Measurements from ENCODE around the gene LUZP2.

LUZP2 gene

GRCh38 chr11:24808173-24808572 is 311.3 kb downstream of the LUZP2 start:
- H3K9ac ChIP-seq (ENCODE audit: low read depth, low read length), result no peak overlapping the region
- no peaks in the 10 kb centered on the region for H3K4me1 ChIP-seq (ENCODE audit: insufficient read depth, low read length)
- H3K36me3 ChIP-seq (ENCODE audit: insufficient read depth, low read length), result no peaks in the 10 kb centered on the region
- peaks cover 5% of the 10 kb centered on the region; the same call in 1 of the 2 replicates for H3K9me3 ChIP-seq (ENCODE audit: control insufficient read depth, insufficient read depth, low read length)

GRCh38 chr11:24819006-24819405 is 322.2 kb downstream of the LUZP2 start:
- Histone ChIP-seq H3K9ac (ENCODE audit: low read depth, low read length) (no peak overlapping the region), H3K4me1 (ENCODE audit: insufficient read depth, low read length) (no peaks in the 10 kb centered on the region), H3K9me3 (ENCODE audit: control insufficient read depth, insufficient read depth, low read length) (no peaks in the 10 kb centered on the region), H3K36me3 (ENCODE audit: insufficient read depth, low read length) (no peaks in the 10 kb centered on the region)

GRCh38 chr11:24819863-24820434 is 323.1 kb downstream of the LUZP2 start:
- no peaks in the 10 kb centered on the region for H3K4me1 ChIP-seq (ENCODE audit: insufficient read depth, low read length)
- no peak overlapping the region for H3K9ac ChIP-seq (ENCODE audit: low read depth, low read length)
- H3K9me3 ChIP-seq (ENCODE audit: control insufficient read depth, insufficient read depth, low read length), result no peaks in the 10 kb centered on the region
- no peaks in the 10 kb centered on the region for H3K36me3 ChIP-seq (ENCODE audit: insufficient read depth, low read length)

- Histone ChIP-seq H3K36me3 (ENCODE audit: insufficient read depth, low read length) (no peaks in the 10 kb centered on the region), H3K4me1 (ENCODE audit: insufficient read depth, low read length) (no peaks in the 10 kb centered on the region), H3K9ac (ENCODE audit: low read depth, low read length) (no peak overlapping the region), H3K9me3 (ENCODE audit: control insufficient read depth, insufficient read depth, low read length) (no peaks in the 10 kb centered on the region)
Measured at GRCh38 chr11:24820541-24820940, 323.7 kb downstream of the LUZP2 start.

DNA sequence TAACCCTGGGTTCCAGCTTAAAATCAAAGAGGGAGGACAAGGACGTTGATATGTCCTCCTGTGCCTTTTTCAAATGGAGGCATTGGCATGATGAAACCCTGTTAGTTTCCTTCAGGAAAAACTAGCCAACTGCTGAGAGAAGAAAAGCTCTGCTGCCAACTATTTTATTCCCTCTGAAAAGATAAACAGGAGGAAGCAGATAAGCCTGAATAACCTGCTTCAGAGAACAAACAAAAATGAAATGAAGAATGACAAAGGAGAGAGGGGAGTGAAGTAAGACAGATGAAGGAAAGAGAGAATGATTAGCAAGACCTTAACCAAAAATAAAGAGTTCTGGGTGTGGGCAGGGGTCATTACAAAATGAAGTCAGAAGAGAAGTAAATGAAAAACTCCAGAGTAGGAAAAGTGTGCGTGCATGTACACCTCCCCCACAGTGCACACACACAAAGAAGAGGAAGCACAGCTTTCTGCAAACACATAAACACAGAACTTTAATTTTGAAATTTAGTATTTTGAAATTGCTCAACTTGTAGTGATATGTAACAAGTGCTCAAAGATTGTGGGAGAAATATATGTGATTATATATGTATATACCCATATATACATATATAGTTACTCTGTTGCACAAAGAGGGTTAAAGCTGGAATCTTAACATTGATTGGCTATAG is 332.2 kb downstream of the LUZP2 start:
- no peaks in the 10 kb centered on the region for H3K36me3 ChIP-seq (ENCODE audit: insufficient read depth, low read length)
- no peak overlapping the region for H3K9ac ChIP-seq (ENCODE audit: low read depth, low read length)
- H3K9me3 ChIP-seq (ENCODE audit: control insufficient read depth, insufficient read depth, low read length), result no peaks in the 10 kb centered on the region
- H3K4me1 ChIP-seq (ENCODE audit: insufficient read depth, low read length), result peaks cover 5% of the 10 kb centered on the region; the same call in 1 of the 2 replicates

- no peaks in the 10 kb centered on the region for H3K36me3 ChIP-seq (ENCODE audit: insufficient read depth, low read length)
- H3K9me3 ChIP-seq (ENCODE audit: control insufficient read depth, insufficient read depth, low read length), result no peaks in the 10 kb centered on the region
- H3K9ac ChIP-seq (ENCODE audit: low read depth, low read length), result no peak overlapping the region
- H3K4me1 ChIP-seq (ENCODE audit: insufficient read depth, low read length), result peaks cover 4% of the 10 kb centered on the region; the same call in 1 of the 2 replicates
Measured at GRCh38 chr11:24833573-24833972, 336.7 kb downstream of the LUZP2 start.

DNA sequence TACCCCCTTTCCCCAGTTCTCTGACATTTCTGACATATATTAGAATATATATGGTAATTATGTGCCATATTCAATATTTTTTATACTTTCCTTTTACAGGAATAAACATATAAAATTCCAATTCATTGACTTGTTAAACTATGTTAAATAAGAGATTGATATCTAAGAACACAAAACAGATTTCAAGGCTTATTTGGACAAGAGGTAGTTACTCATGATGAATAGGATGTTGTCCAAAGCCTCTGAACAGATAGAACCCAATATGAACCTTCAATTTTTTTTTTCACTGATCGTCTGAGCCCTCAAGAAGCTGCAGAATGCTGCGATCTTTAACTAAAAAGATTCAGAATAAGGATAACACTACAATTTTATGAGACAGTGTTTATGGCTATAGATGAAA is 340.3 kb downstream of the LUZP2 start:
- Histone ChIP-seq H3K36me3 (ENCODE audit: insufficient read depth, low read length) (no peaks in the 10 kb centered on the region), H3K4me1 (ENCODE audit: insufficient read depth, low read length) (no peaks in the 10 kb centered on the region), H3K9ac (ENCODE audit: low read depth, low read length) (no peak overlapping the region), H3K9me3 (ENCODE audit: control insufficient read depth, insufficient read depth, low read length) (no peaks in the 10 kb centered on the region)

GRCh38 chr11:24842308-24842707 is 345.5 kb downstream of the LUZP2 start:
- Histone ChIP-seq H3K9ac (ENCODE audit: low read depth, low read length) (no peak overlapping the region), H3K4me1 (ENCODE audit: insufficient read depth, low read length) (no peaks in the 10 kb centered on the region), H3K36me3 (ENCODE audit: insufficient read depth, low read length) (no peaks in the 10 kb centered on the region), H3K9me3 (ENCODE audit: control insufficient read depth, insufficient read depth, low read length) (no peaks in the 10 kb centered on the region)

DNA sequence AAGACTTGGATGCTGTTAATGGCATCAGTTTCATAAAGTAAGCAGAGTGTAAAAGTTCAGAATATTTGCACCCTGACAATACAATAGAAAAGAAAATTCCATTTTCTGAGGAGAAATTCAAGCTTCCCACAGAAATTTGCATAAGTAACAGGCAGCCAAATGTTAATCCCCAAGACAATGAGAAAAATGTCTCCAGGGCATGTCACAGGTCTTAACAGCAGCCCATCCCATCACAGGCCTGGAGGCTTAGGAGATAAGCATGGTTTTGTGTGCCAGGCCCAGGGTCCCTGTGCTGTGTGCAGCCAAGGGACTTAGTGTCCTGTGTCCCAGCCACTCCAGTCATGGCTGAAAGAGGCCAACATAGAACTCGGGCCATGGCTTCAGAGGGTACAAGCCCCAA is 347.6 kb downstream of the LUZP2 start:
- no peaks in the 10 kb centered on the region for H3K4me1 ChIP-seq (ENCODE audit: insufficient read depth, low read length)
- no peaks in the 10 kb centered on the region for H3K36me3 ChIP-seq (ENCODE audit: insufficient read depth, low read length)
- no peaks in the 10 kb centered on the region for H3K9me3 ChIP-seq (ENCODE audit: control insufficient read depth, insufficient read depth, low read length)
- no peak overlapping the region for H3K9ac ChIP-seq (ENCODE audit: low read depth, low read length)

GRCh38 chr11:24848857-24849256 is 352.0 kb downstream of the LUZP2 start:
- Histone ChIP-seq H3K9ac (ENCODE audit: low read depth, low read length) (no peak overlapping the region), H3K4me1 (ENCODE audit: insufficient read depth, low read length) (no peaks in the 10 kb centered on the region), H3K36me3 (ENCODE audit: insufficient read depth, low read length) (no peaks in the 10 kb centered on the region), H3K9me3 (ENCODE audit: control insufficient read depth, insufficient read depth, low read length) (no peaks in the 10 kb centered on the region)

DNA sequence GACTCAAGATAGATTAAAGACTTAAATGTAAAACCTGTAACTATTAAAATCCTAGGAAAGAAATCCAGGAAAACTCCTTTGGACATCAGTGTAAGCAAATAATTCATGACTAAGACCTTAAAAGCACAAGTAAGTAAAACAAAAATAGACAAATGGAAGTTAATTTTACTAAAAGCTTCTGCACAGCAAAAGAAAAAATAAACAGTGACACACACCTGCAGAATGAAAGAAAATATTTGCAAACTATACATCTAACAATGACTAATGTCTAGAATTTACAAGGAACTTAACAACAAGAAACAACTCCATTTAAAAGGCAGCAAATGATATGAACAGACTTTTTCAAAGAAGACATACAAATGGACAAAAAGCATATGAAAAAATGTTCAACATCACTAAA is 359.1 kb downstream of the LUZP2 start:
- no peaks in the 10 kb centered on the region for H3K4me1 ChIP-seq (ENCODE audit: insufficient read depth, low read length)
- H3K9ac ChIP-seq (ENCODE audit: low read depth, low read length), result no peak overlapping the region

GRCh38 chr11:24859801-24860300 is 363.0 kb downstream of the LUZP2 start:
- Histone ChIP-seq H3K4me1 (ENCODE audit: insufficient read depth, low read length) (no peaks in the 10 kb centered on the region), H3K9ac (ENCODE audit: low read depth, low read length) (no peak overlapping the region), H3K9me3 (ENCODE audit: control insufficient read depth, insufficient read depth, low read length) (no peaks in the 10 kb centered on the region; the same call in 1 of the 2 replicates), H3K36me3 (ENCODE audit: insufficient read depth, low read length) (no peaks in the 10 kb centered on the region)

More for the DNA sequence above, 359.1 kb downstream of the LUZP2 start:
- Histone ChIP-seq H3K36me3 (ENCODE audit: insufficient read depth, low read length) (no peaks in the 10 kb centered on the region), H3K9me3 (ENCODE audit: control insufficient read depth, insufficient read depth, low read length) (no peaks in the 10 kb centered on the region)

GRCh38 chr11:24861440-24861839 is 364.6 kb downstream of the LUZP2 start:
- Histone ChIP-seq H3K4me1 (ENCODE audit: insufficient read depth, low read length) (no peaks in the 10 kb centered on the region), H3K36me3 (ENCODE audit: insufficient read depth, low read length) (no peaks in the 10 kb centered on the region), H3K9me3 (ENCODE audit: control insufficient read depth, insufficient read depth, low read length) (no peaks in the 10 kb centered on the region; the same call in 1 of the 2 replicates), H3K9ac (ENCODE audit: low read depth, low read length) (no peak overlapping the region)

- Histone ChIP-seq H3K9me3 (ENCODE audit: control insufficient read depth, insufficient read depth, low read length) (no peaks in the 10 kb centered on the region; the same call in 1 of the 2 replicates), H3K36me3 (ENCODE audit: insufficient read depth, low read length) (no peaks in the 10 kb centered on the region), H3K4me1 (ENCODE audit: insufficient read depth, low read length) (no peaks in the 10 kb centered on the region), H3K9ac (ENCODE audit: low read depth, low read length) (no peak overlapping the region)
Measured at GRCh38 chr11:24866743-24867142, 369.9 kb downstream of the LUZP2 start.

GRCh38 chr11:24870048-24870447 is 373.2 kb downstream of the LUZP2 start:
- no peaks in the 10 kb centered on the region for H3K36me3 ChIP-seq (ENCODE audit: insufficient read depth, low read length)
- no peaks in the 10 kb centered on the region for H3K4me1 ChIP-seq (ENCODE audit: insufficient read depth, low read length)
- H3K9ac ChIP-seq (ENCODE audit: low read depth, low read length), result no peak overlapping the region
- H3K9me3 ChIP-seq (ENCODE audit: control insufficient read depth, insufficient read depth, low read length), result no peaks in the 10 kb centered on the region
